Measurements from ENCODE around the gene EPHA6. TPM values are rescaled to one million over a fixed set of nuclear protein-coding genes. Genes with fewer than 3 reads are reported as not detected.
"Not testable (repeated sequence)": the region's sequence is repeated elsewhere in the genome, so short reads cannot be mapped to it uniquely, and the experiment has no call there.

EPHA6 gene
- total RNA-seq, 2 experiments from 2014 or later: not detected

DNA sequence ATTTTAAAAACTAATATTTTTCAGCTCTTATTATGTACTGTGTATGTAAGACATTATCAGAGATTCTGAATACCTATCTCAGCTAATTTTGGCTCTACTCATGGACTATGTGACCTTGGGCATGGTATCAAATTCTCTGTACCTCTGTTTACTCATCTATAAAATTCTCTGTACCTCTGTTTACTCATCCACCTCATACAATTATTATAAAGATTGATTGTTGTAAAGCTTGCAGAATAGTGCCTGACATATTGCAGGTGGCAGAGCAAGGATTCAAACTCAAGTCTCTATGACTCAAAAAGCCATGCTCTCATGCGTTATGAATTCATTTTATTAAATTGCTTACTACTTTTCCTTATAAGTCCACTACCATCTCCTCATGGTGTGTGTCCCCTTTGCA lies 798.2 kb downstream of the EPHA6 start:
- peaks cover 0 to 7% of the 10 kb centered on the region in 2 experiments for H3K9me3 ChIP-seq (ENCODE audit: control insufficient read depth in 1 of 2, insufficient read depth in 1 of 2, low read length in 2 of 2)
- no peaks in the 10 kb centered on the region for H3K36me3 ChIP-seq (ENCODE audit: insufficient read depth, low read length)
- TF ChIP-seq CTCF (IDR thresholded peaks at IDR 0.05): no peak
- H3K4me1 ChIP-seq (ENCODE audit: insufficient read depth, low read length): no peaks in the 10 kb centered on the region
- DNase-seq (no peak), ATAC-seq (ENCODE audit: poor library complexity) (no peak)
- CTCF ChIA-PET: no interaction called here
- H3K36me3 Mint-ChIP-seq (ENCODE audit: low read depth): no peaks in the 10 kb centered on the region
- no peaks in the 10 kb centered on the region for H3K4me1 Mint-ChIP-seq (ENCODE audit: low read depth)
- H3K27ac ChIP-seq (ENCODE audit: low read depth in 1 of 2, low read length in 2 of 2): no peak overlapping the region
- intact Hi-C loops (cut with DNase I, micrococcal nuclease): no loop called here
- H3K9me3 Mint-ChIP-seq: peaks cover 5% of the 10 kb centered on the region
- H3K27me3 ChIP-seq (ENCODE audit: control insufficient read depth in 1 of 2, insufficient read depth in 2 of 2, low read length in 2 of 2): no peaks in the 10 kb centered on the region
- H3K27me3 Mint-ChIP-seq: no peaks in the 10 kb centered on the region
- H3K4me3 Mint-ChIP-seq: no peak overlapping the region
- POLR2A ChIA-PET: no interaction called here
- no peak overlapping the region for H3K27ac Mint-ChIP-seq
- H3K4me3 ChIP-seq (ENCODE audit: low read length): no peak overlapping the region

DNA sequence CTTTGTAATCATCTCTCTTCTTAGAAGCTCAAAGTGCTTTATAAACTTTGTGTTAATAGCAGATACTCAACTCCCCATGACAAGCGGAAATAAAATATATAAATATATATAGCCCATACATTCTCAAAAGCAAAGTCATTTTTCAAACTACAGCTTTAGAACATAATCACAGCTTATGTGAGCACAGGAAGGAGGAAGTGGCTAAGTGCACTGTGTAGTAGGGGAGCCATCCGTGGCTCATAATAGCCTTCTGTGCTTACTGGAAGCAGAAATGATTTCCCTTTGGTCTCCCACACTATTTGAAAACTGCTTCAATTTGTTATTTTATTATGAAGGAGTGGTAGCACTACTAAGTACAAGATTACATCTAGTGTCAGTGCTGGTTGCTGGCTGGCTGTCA lies 798.7 kb downstream of the EPHA6 start:
- ChIA-PET CTCF (no interaction called here), POLR2A (no interaction called here)
- no peak for ATAC-seq (ENCODE audit: poor library complexity)
- Histone ChIP-seq H3K27me3 (ENCODE audit: control insufficient read depth in 1 of 2, insufficient read depth in 2 of 2, low read length in 2 of 2) (no peaks in the 10 kb centered on the region), H3K36me3 (ENCODE audit: insufficient read depth, low read length) (no peaks in the 10 kb centered on the region), H3K27ac (ENCODE audit: low read depth in 1 of 2, low read length in 2 of 2) (no peak overlapping the region), H3K4me3 (ENCODE audit: low read length) (no peak overlapping the region), H3K4me1 (ENCODE audit: insufficient read depth, low read length) (no peaks in the 10 kb centered on the region), H3K9me3 (ENCODE audit: control insufficient read depth in 1 of 2, insufficient read depth in 1 of 2, low read length in 2 of 2) (peaks cover 0 to 7% of the 10 kb centered on the region in 2 experiments)
- no peak for TF ChIP-seq CTCF (IDR thresholded peaks at IDR 0.05)
- DNase-seq: no peak
- H3K27me3 Mint-ChIP-seq: no peaks in the 10 kb centered on the region
- no peaks in the 10 kb centered on the region for H3K4me1 Mint-ChIP-seq (ENCODE audit: low read depth)
- H3K27ac Mint-ChIP-seq: no peak overlapping the region
- H3K9me3 Mint-ChIP-seq: peaks cover 9% of the 10 kb centered on the region
- no peaks in the 10 kb centered on the region for H3K36me3 Mint-ChIP-seq (ENCODE audit: low read depth)
- intact Hi-C loops (cut with DNase I, micrococcal nuclease): no loop called here
- no peak overlapping the region for H3K4me3 Mint-ChIP-seq

GRCh38 chr3:97620514-97620913 lies 806.1 kb downstream of the EPHA6 start:
- ATAC-seq (ENCODE audit: poor library complexity); H3K4me1 Mint-ChIP-seq (ENCODE audit: low read depth); H3K27me3 ChIP-seq (ENCODE audit: control insufficient read depth in 1 of 2, insufficient read depth in 2 of 2, low read length in 2 of 2); H3K27me3 Mint-ChIP-seq; H3K4me1 ChIP-seq (ENCODE audit: insufficient read depth, low read length); H3K36me3 Mint-ChIP-seq (ENCODE audit: low read depth); POLR2A ChIA-PET; H3K27ac Mint-ChIP-seq; H3K4me3 Mint-ChIP-seq; H3K4me3 ChIP-seq (ENCODE audit: low read length); H3K36me3 ChIP-seq (ENCODE audit: insufficient read depth, low read length); intact Hi-C loops (cut with DNase I, micrococcal nuclease); CTCF ChIA-PET; H3K27ac ChIP-seq (ENCODE audit: low read depth in 1 of 2, low read length in 2 of 2); DNase-seq; H3K9me3 ChIP-seq (ENCODE audit: control insufficient read depth in 1 of 2, insufficient read depth in 1 of 2, low read length in 2 of 2): not testable (repeated sequence)
- peaks cover 16% of the 10 kb centered on the region for H3K9me3 Mint-ChIP-seq

DNA sequence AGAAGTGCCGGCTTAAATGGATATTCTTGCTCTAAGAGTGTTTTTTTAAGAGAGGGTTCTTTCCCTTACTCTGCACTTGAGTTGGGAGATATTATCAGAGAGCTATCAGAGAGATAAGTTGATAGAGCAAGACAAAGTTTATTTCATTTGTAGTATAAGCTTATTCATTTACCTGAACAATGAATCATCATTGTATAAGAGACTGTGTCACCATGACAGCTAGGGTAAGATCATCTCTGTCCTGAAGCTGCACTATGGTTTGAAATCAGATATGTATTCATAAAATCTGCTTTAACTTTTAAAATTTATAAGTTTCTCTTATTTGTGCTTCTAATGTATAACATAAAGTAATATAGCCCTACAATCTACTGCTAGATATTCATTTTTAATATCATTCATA lies 822.1 kb downstream of the EPHA6 start:
- no peaks in the 10 kb centered on the region for H3K27me3 ChIP-seq (ENCODE audit: control insufficient read depth in 1 of 2, insufficient read depth in 2 of 2, low read length in 2 of 2)
- no peaks in the 10 kb centered on the region for H3K4me1 ChIP-seq (ENCODE audit: insufficient read depth, low read length)
- H3K4me3 Mint-ChIP-seq: no peak overlapping the region
- no peak overlapping the region for H3K4me3 ChIP-seq (ENCODE audit: low read length)
- H3K9me3 ChIP-seq (ENCODE audit: control insufficient read depth in 1 of 2, insufficient read depth in 1 of 2, low read length in 2 of 2): no peaks in the 10 kb centered on the region
- H3K36me3 ChIP-seq (ENCODE audit: insufficient read depth, low read length): no peaks in the 10 kb centered on the region
- intact Hi-C loops (cut with DNase I, micrococcal nuclease): no loop called here
- POLR2A ChIA-PET: no interaction called here
- CTCF ChIA-PET: no interaction called here
- DNase-seq (no peak), ATAC-seq (ENCODE audit: poor library complexity) (no peak)
- H3K9me3 Mint-ChIP-seq: no peaks in the 10 kb centered on the region
- no peaks in the 10 kb centered on the region for H3K4me1 Mint-ChIP-seq (ENCODE audit: low read depth)
- no peak overlapping the region for H3K27ac ChIP-seq (ENCODE audit: low read depth in 1 of 2, low read length in 2 of 2)
- H3K27me3 Mint-ChIP-seq: no peaks in the 10 kb centered on the region
- no peaks in the 10 kb centered on the region for H3K36me3 Mint-ChIP-seq (ENCODE audit: low read depth)
- H3K27ac Mint-ChIP-seq: no peak overlapping the region
- no peak for TF ChIP-seq CTCF (IDR thresholded peaks at IDR 0.05)
